GM12891 (cell line): Measurements from ENCODE around the gene SPTBN4.
"Not testable (repeated sequence)": the region's sequence is repeated elsewhere in the genome, so short reads cannot be mapped to it uniquely, and the experiment has no call there.

Source experiments
- PAX5 ChIP-seq: IDR thresholded peaks from 2 replicates; pipeline ENCODE4 v1.6.1; 2011; ENCODE audit warnings: low read length, moderate library complexity, mild to moderate bottlenecking; ENCODE audit not compliant: insufficient read depth, severe bottlenecking
- POLR2A ChIP-seq: IDR thresholded peaks from 2 replicates; pipeline ENCODE4 v1.6.1; 2011; ENCODE audit warnings: low read depth, low read length, control low read depth
- POLR2AphosphoS5 ChIP-seq: IDR thresholded peaks from 2 replicates; pipeline ENCODE4 v1.6.1; 2011; ENCODE audit warnings: low read depth, low read length, control low read depth
- POU2F2 ChIP-seq: IDR thresholded peaks from 2 replicates; pipeline ENCODE4 v1.6.1; 2011; ENCODE audit warnings: low read depth, mild to moderate bottlenecking, control low read depth, low read length, moderate library complexity
- SPI1 ChIP-seq: IDR thresholded peaks from 2 replicates; pipeline ENCODE4 v1.6.1; 2011; ENCODE audit warnings: low read depth, low read length, control low read depth
- TAF1 ChIP-seq: IDR thresholded peaks from 2 replicates; pipeline ENCODE4 v1.6.1; 2011; ENCODE audit warnings: low read depth, low read length, control low read depth

- not testable (repeated sequence) for TF ChIP-seq POLR2A, POLR2AphosphoS5, SPI1, POU2F2, TAF1, PAX5
These were observed 38.6 kb upstream of the SPTBN4 start for GRCh38 chr19:40428197-40428596.
